GM23338 (cell line): ENCODE results near the gene KRTAP10-12.

Experiments
- CREB1 ChIP-seq: fragments of 250-450 bp; sonication (Bioruptor Pico); IDR thresholded peaks from 2 replicates; pipeline ENCODE4 v1.5.0; 2020; ENCODE audit warnings: low read depth, mild to moderate bottlenecking, moderate library complexity
- CTCF ChIP-seq, 2 experiments: fragments of 200-600 bp in 1 of 2; sonication (generic) in 1 of 2; conservative IDR thresholded peaks; 2 replicates each; pipeline versions ENCODE4 v1.5.1 to v1.6.1; 2016 to 2017; ENCODE audit warnings: antibody characterized with exemption in 2 of 2, low read depth in 2 of 2, mild to moderate bottlenecking in 2 of 2, moderate library complexity in 1 of 2
- EZH2 ChIP-seq: fragments of 200-600 bp; sonication (generic); IDR thresholded peaks from one replicate; pipeline ENCODE4 v1.8.0; 2017; ENCODE audit warnings: antibody characterized with exemption, mild to moderate bottlenecking, low read depth; ENCODE audit not compliant: unreplicated experiment
- EZH2phosphoT487 ChIP-seq: fragments of 200-600 bp; sonication (generic); IDR thresholded peaks from one replicate; pipeline ENCODE4 v1.8.1; 2018; ENCODE audit warnings: antibody characterized with exemption; ENCODE audit not compliant: unreplicated experiment
- JUNB ChIP-seq: IDR thresholded peaks from one replicate; pipeline ENCODE4 v1.6.1; 2016; ENCODE audit warnings: antibody characterized with exemption; ENCODE audit not compliant: unreplicated experiment
- NANOG ChIP-seq: IDR thresholded peaks from 2 replicates; pipeline ENCODE4 v1.6.1; 2016; ENCODE audit warnings: antibody characterized with exemption, borderline replicate concordance
- POLR2AphosphoS5 ChIP-seq: IDR thresholded peaks from 2 replicates; pipeline ENCODE4 v1.6.1; 2016; ENCODE audit warnings: antibody characterized with exemption, low read depth
- ZNF114 ChIP-seq: fragments of 250-450 bp; sonication (Bioruptor Pico); IDR thresholded peaks from 2 replicates; pipeline ENCODE4 v1.5.0; 2020; ENCODE audit warnings: mild to moderate bottlenecking, moderate library complexity
- ZNF462 ChIP-seq: fragments of 250-450 bp; sonication (Bioruptor Pico); IDR thresholded peaks from 2 replicates; pipeline ENCODE4 v1.5.0; 2020; ENCODE audit warnings: mild to moderate bottlenecking, moderate library complexity
- TF ChIP-seq, protein P1 (sequence below): IDR thresholded peaks from one replicate; pipeline ENCODE4 v1.6.1; 2018; ENCODE audit warnings: antibody characterized with exemption; ENCODE audit not compliant: unreplicated experiment

DNA sequence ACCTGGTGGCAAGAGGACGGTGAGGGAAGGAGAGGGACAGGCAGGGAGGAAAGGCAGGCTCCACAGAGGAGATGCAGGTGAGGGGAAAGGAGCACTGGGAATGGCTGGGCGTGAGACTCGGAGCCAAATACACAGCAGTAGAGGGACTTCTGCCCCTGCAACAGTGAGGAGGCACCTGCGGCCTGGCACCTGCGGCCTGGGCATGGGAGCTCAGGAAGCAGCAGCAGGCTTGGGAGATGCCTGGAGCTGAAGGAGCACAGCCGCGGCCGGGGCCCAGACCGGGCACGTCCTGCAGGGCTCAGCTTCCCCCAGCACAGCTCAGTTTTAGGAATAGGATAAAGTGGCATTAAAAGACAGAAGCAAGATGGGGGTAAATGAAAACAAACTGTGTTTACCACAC is 35.3 kb downstream of the KRTAP10-12 start:
- TF ChIP-seq EZH2 (no peak), CTCF (conservative IDR thresholded peaks at IDR 0.05; ENCODE audit: low read depth in 2 of 2) (no peak), EZH2phosphoT487 (no peak), POLR2AphosphoS5 (no peak), ZNF462 (CRISPR knock-in tag) (no peak), JUNB (no peak), CREB1 (CRISPR knock-in tag) (no peak), ZNF114 (CRISPR knock-in tag) (no peak), NANOG (no peak)
- TF ChIP-seq, protein P1, sequence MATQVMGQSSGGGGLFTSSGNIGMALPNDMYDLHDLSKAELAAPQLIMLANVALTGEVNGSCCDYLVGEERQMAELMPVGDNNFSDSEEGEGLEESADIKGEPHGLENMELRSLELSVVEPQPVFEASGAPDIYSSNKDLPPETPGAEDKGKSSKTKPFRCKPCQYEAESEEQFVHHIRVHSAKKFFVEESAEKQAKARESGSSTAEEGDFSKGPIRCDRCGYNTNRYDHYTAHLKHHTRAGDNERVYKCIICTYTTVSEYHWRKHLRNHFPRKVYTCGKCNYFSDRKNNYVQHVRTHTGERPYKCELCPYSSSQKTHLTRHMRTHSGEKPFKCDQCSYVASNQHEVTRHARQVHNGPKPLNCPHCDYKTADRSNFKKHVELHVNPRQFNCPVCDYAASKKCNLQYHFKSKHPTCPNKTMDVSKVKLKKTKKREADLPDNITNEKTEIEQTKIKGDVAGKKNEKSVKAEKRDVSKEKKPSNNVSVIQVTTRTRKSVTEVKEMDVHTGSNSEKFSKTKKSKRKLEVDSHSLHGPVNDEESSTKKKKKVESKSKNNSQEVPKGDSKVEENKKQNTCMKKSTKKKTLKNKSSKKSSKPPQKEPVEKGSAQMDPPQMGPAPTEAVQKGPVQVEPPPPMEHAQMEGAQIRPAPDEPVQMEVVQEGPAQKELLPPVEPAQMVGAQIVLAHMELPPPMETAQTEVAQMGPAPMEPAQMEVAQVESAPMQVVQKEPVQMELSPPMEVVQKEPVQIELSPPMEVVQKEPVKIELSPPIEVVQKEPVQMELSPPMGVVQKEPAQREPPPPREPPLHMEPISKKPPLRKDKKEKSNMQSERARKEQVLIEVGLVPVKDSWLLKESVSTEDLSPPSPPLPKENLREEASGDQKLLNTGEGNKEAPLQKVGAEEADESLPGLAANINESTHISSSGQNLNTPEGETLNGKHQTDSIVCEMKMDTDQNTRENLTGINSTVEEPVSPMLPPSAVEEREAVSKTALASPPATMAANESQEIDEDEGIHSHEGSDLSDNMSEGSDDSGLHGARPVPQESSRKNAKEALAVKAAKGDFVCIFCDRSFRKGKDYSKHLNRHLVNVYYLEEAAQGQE: no peak
